Spleen (tissue), 13 donors: Measurements from ENCODE around the gene CYP39A1. TPM values are rescaled to one million over a fixed set of nuclear protein-coding genes. Genes with fewer than 3 reads are reported as not detected.
A peak's percentile ranks its signal among the peaks of the same experiment; 100 is the strongest.

ENCODE experiments used
- DNase-seq: peaks from one replicate; pipeline ENCODE4 v3.0.0-alpha.2; 2020
- H3K27ac ChIP-seq, 8 donors: fragments of 200-600 bp; sonication (generic) in 7 of 8; 1 replicate in 4 of 8; 2 replicates in 4 of 8; pipeline versions ENCODE4 v1.5.0 to v1.8.0; 2016 to 2021; ENCODE audit warnings: inconsistent platforms in 4 of 8, mild to moderate bottlenecking in 4 of 8, moderate library complexity in 1 of 8
- H3K27me3 ChIP-seq, 7 donors: fragments of 200-600 bp; sonication (generic) in 6 of 7; replicated peaks in 1 of 7; 1 replicate in 4 of 7; 2 replicates in 3 of 7; pipeline versions ENCODE4 v1.5.0 to v1.8.0; 2016 to 2021; ENCODE audit warnings: inconsistent platforms in 3 of 7, mild to moderate bottlenecking in 1 of 7
- H3K36me3 ChIP-seq, 6 donors: fragments of 200-600 bp; sonication (generic) in 5 of 6; 1 replicate in 4 of 6; 2 replicates in 2 of 6; pipeline versions ENCODE4 v1.5.0 to v1.8.0; 2016 to 2021; ENCODE audit warnings: inconsistent platforms in 2 of 6
- H3K4me1 ChIP-seq, 6 donors: fragments of 200-600 bp; sonication (generic) in 5 of 6; 1 replicate in 3 of 6; 2 replicates in 3 of 6; pipeline versions ENCODE4 v1.5.0 to v1.8.0; 2016 to 2021; ENCODE audit warnings: inconsistent platforms in 3 of 6
- H3K4me3 ChIP-seq, 8 donors: fragments of 200-600 bp; sonication (generic) in 7 of 8; 1 replicate in 4 of 8; 2 replicates in 4 of 8; pipeline versions ENCODE4 v1.5.0 to v1.8.0; 2016 to 2021; ENCODE audit warnings: inconsistent platforms in 4 of 8, mild to moderate bottlenecking in 4 of 8, moderate library complexity in 2 of 8
- H3K9me3 ChIP-seq, 8 donors: fragments of 200-600 bp; sonication (generic) in 7 of 8; 1 replicate in 4 of 8; 2 replicates in 4 of 8; pipeline versions ENCODE4 v1.5.0 to v1.8.0; 2016 to 2021; ENCODE audit warnings: inconsistent platforms in 4 of 8
- CTCF ChIP-seq, 11 experiments: fragments of 200-600 bp in 7 of 11; fragments of 450-650 bp in 4 of 11; sonication (generic) in 4 of 11; IDR thresholded peaks in 8 of 11; conservative IDR thresholded peaks in 3 of 11; 1 replicate in 7 of 11; 2 replicates in 4 of 11; pipeline versions ENCODE4 v1.4.0 to v1.8.0; 2016 to 2021; ENCODE audit warnings: antibody characterized with exemption in 11 of 11, inconsistent platforms in 4 of 11, mild to moderate bottlenecking in 1 of 11
- POLR2A ChIP-seq, 3 donors: fragments of 450-650 bp; IDR thresholded peaks; one replicate each; pipeline ENCODE4 v1.5.1; 2017; ENCODE audit warnings: antibody characterized with exemption in 3 of 3, mild to moderate bottlenecking in 1 of 3
- POLR2AphosphoS5 ChIP-seq, 3 donors: sonication (generic); formaldehyde crosslinking; IDR thresholded peaks; one replicate each; pipeline ENCODE4 v1.5.1; 2017; ENCODE audit warnings: antibody characterized with exemption in 3 of 3
- WGBS, 5 donors: extraction: QIAGEN DNeasy Blood & Tissue Kit in 3 of 5; methylation state at CpG; one replicate each; pipeline versions ENCODE4 v1.1.5 to v1.1.7; 2013 to 2018; 5-methylcytosine and 5-hydroxymethylcytosine counted together
- intact Hi-C: fragments of 100-400 bp; cut with DNase I; formaldehyde crosslinking; loops from one replicate; pipeline ENCODE4 v1.15.0; 2023; ENCODE audit warnings: low total_unique reads
- long read RNA-seq, 2 donors: transcript quantifications; one replicate each; lab custom pipeline, GENCODE V29; 2026
- polyA plus RNA-seq, 3 donors: library from polyadenylated mRNA; stranded (reverse); fragments of 200-250 nt; gene quantifications; one replicate each; pipeline ENCODE4 v1.2.1, GENCODE V29; 2013
- total RNA-seq, 7 donors: library from RNA; depleted of rRNA in 3 of 7; stranded (reverse); fragments of >200 nt in 3 of 7; fragmentation: NEBNext Ultra II Directional in 4 of 7; extraction: Animal tissue kit (Norgen Biotek cat#: 25700) in 4 of 7; gene quantifications; one replicate each; pipeline versions ENCODE4 v1.1.0 to v1.2.1, GENCODE V29; 2016 to 2021
- donor health status: healthy with polysubstance abuse.
- donor health status: DM: no; HTN: no; CAD: no; lungs with moderate emphysema.
- donor health status: DM: no; HTN: no; CAD: no.
- donor health status: Bipolar disorder and iron deficiency.
- donor health status: healthy.
- donor health status: DM: no; HTN: no; CAD: no.
- donor health status: DM: yes; HTN: yes; CAD: no.

Gene CYP39A1
- total RNA-seq (1 to 10 TPM in 3 of 7 donors, under 1 TPM in 4; 0.77 to 2.8 (median 0.97) TPM), polyA plus RNA-seq (1 to 10 TPM in 1 of 3 donors, under 1 TPM in 2; 0.39 to 1.2 (median 0.77) TPM)
- long read RNA-seq, donor 1, result 0 reads
- long read RNA-seq, donor 2, partial matches to known transcripts, result 0 of 1 reads
- long read RNA-seq, donor 2, other reads (novel, unspliced or antisense), result 0 of 1 reads

- peak within 1 kb of the TSS in 7 of 8 donors; percentile 73 to 83 (median 76) for H3K27ac ChIP-seq
- H3K9me3 ChIP-seq, result no peaks in the 10 kb centered on the region
- H3K4me1 ChIP-seq, result peaks cover 0 to 30% (median 13%) of the 10 kb centered on the region in 6 donors
- H3K4me3 ChIP-seq, result peak within 1 kb of the TSS; percentile 63 to 97 (median 84)
- no peaks in the 10 kb centered on the region for H3K36me3 ChIP-seq
- WGBS, 5 donors, result 0 to 1% (median 1%) methylated on average over 27 to 72 of the region's 72 CpGs
- H3K27me3 ChIP-seq, result peaks cover 0 to 46% (median 9%) of the 10 kb centered on the region in 7 donors
- no peak for TF ChIP-seq CTCF (IDR thresholded peaks at IDR 0.05 in 8 of 11, conservative IDR thresholded peaks at IDR 0.05 in 3 of 11)
- peak in 2 of 3 donors; percentile 76 to 77 for TF ChIP-seq POLR2AphosphoS5 (IDR thresholded peaks at IDR 0.05)
- intact Hi-C loops, result no loop called here
- DNase-seq, result peak; percentile 96
Measured at GRCh38 chr6:46652603-46653438, at the start of gene CYP39A1, which contains the start of gene SLC25A27. Gene CYP39A1, minus strand, starts transcription at chr6:46652818. Its CDS starts 236 bp downstream, at chr6:46652582. Gene SLC25A27, plus strand, starts transcription at chr6:46652975. Its CDS starts 218 bp downstream, at chr6:46653193.

GRCh38 chr6:46699970-46700369 lies 47.4 kb upstream of the CYP39A1 start:
- 56 to 87% (median 69%) methylated on average over 1 of the region's 1 CpG for WGBS, 5 donors
- Histone ChIP-seq H3K4me1 (no peaks in the 10 kb centered on the region), H3K9me3 (no peaks in the 10 kb centered on the region), H3K4me3 (no peak overlapping the region), H3K27ac (no peak overlapping the region), H3K27me3 (no peaks in the 10 kb centered on the region), H3K36me3 (no peaks in the 10 kb centered on the region)
- no peak for DNase-seq
- no peak for TF ChIP-seq POLR2A (IDR thresholded peaks at IDR 0.05)
- TF ChIP-seq CTCF (IDR thresholded peaks at IDR 0.05 in 8 of 11, conservative IDR thresholded peaks at IDR 0.05 in 3 of 11), result no peak
- TF ChIP-seq POLR2AphosphoS5 (IDR thresholded peaks at IDR 0.05), result no peak
- intact Hi-C loops, result no loop called here

DNA sequence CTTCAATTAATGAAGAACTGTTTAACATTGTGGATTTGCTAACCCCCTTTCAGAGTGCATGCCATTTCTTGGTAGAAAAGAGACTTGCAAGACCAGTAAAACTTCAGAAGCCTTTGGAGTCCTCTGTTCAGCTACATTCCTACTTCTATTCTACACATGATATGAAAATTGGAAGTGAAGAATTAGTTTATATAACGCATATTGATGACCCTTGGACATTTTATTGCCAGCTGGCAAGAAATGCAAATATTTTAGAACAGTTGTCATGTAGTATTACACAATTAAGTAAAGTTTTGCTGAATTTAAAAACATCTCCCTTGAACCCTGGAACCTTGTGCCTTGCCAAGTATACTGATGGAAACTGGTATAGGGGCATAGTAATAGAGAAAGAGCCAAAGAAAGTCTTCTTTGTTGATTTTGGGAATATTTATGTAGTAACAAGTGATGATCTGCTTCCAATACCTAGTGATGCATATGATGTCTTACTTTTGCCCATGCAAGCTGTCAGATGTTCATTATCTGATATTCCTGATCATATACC lies 38.4 kb upstream of the CYP39A1 start:
- WGBS, 5 donors, result 64 to 81% (median 71%) methylated on average over 1 of the region's 1 CpG
- intact Hi-C loops, result no loop called here
- H3K27ac ChIP-seq, result no peak overlapping the region
- H3K4me1 ChIP-seq, result no peaks in the 10 kb centered on the region
- DNase-seq, result no peak
- no peaks in the 10 kb centered on the region for H3K36me3 ChIP-seq
- H3K4me3 ChIP-seq, result no peak overlapping the region
- no peaks in the 10 kb centered on the region for H3K27me3 ChIP-seq
- peaks cover 0 to 15% (median 0%) of the 10 kb centered on the region in 8 donors for H3K9me3 ChIP-seq
- TF ChIP-seq POLR2A (IDR thresholded peaks at IDR 0.05), result no peak
- no peak for TF ChIP-seq CTCF (IDR thresholded peaks at IDR 0.05 in 8 of 11, conservative IDR thresholded peaks at IDR 0.05 in 3 of 11)
- no peak for TF ChIP-seq POLR2AphosphoS5 (IDR thresholded peaks at IDR 0.05)
